ENCODE data around the gene GOLGB1. TPM values are rescaled to one million over a fixed set of nuclear protein-coding genes. Genes with fewer than 3 reads are reported as not detected.

GOLGB1 gene
- total and polyA plus RNA-seq, 2 experiments from 2014 or later: 40.2 to 70.2 TPM

DNA sequence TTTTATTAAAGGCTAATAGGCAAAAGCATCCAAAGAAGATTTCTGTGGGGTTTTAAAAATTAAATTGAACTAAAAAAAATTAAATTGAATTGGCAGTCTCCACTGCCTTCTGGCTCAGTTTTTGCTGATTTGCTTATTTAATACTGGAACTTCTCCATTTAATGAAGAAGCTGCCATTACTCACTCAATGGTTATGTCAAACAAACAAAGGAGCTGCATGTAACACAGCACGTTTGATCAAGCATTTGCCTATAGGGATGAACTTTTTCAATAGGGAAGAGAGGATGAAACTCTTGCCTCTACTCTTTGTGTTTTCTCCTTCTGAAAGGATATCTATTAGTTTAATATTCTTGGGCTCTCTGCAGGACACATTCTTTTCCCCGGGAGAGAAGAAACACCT, 84.1 kb downstream of the GOLGB1 start:
- H3K4me2 ChIP-seq: no peak overlapping the region
- TF ChIP-seq, protein P1, sequence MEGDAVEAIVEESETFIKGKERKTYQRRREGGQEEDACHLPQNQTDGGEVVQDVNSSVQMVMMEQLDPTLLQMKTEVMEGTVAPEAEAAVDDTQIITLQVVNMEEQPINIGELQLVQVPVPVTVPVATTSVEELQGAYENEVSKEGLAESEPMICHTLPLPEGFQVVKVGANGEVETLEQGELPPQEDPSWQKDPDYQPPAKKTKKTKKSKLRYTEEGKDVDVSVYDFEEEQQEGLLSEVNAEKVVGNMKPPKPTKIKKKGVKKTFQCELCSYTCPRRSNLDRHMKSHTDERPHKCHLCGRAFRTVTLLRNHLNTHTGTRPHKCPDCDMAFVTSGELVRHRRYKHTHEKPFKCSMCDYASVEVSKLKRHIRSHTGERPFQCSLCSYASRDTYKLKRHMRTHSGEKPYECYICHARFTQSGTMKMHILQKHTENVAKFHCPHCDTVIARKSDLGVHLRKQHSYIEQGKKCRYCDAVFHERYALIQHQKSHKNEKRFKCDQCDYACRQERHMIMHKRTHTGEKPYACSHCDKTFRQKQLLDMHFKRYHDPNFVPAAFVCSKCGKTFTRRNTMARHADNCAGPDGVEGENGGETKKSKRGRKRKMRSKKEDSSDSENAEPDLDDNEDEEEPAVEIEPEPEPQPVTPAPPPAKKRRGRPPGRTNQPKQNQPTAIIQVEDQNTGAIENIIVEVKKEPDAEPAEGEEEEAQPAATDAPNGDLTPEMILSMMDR (IDR thresholded peaks at IDR 0.05; ENCODE audit: poor library complexity): no peak
- TF ChIP-seq EZH2 (IDR thresholded peaks at IDR 0.05; ENCODE audit: borderline replicate concordance) (no peak), EZH2phosphoT487 (IDR thresholded peaks at IDR 0.05; ENCODE audit: low read depth, severe bottlenecking, unreplicated experiment) (no peak)
- no peaks in the 10 kb centered on the region for H3K9me2 ChIP-seq (replicated peaks; ENCODE audit: insufficient read depth)
- 93% methylated on average over 2 of the region's 2 CpGs for WGBS (ENCODE audit: low lambda C conversion rate, missing lambda C conversion rate)
- H3K79me2 ChIP-seq: no peaks in the 10 kb centered on the region
- no peaks in the 10 kb centered on the region for H3K4me1 ChIP-seq (ENCODE audit: insufficient read depth)
- H3K4me3 ChIP-seq: no peak overlapping the region
- H2AFZ ChIP-seq: no peak overlapping the region
- peaks cover 4% of the 10 kb centered on the region for H3K36me3 ChIP-seq (replicated peaks; ENCODE audit: insufficient read depth, low read depth)
- H3K27me3 ChIP-seq: no peaks in the 10 kb centered on the region
- no peak for DNase-seq (ENCODE audit: low spot score)
- no peaks in the 10 kb centered on the region for H3K9me3 ChIP-seq (ENCODE audit: low read depth)
- no peak overlapping the region for H3K27ac ChIP-seq
- H4K20me1 ChIP-seq (ENCODE audit: insufficient read depth, poor library complexity, severe bottlenecking): no peaks in the 10 kb centered on the region

DNA sequence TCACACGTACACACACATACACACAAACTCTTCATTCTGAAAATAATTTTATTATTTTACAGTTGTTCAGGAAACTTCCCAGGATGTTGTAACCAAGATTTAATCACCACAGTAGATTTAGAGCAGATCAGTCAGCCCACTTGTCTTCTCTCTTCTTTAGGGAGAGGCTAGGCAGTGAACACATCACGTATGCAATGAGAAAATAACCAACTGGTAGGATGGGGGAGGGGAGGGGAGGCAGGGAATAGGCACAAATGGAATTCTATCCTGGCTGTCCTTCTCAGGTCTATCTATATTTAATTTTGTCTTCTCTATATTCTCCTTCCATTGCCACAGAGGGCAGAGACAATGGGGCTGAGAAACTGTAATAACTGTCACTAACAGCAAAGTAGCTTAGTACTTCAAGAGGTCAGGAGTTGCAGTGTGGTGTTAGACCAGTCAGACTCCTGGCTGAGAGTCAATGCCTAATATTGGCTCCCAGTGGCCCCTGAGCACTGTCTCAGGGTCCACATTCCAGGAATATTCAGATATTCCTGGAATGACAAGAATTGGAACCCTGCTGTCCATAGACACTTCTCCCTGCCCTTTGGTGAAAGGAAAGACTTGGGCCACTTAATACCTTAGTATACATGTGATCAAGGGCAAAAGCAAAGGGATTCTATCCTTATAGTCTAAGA, 86.2 kb downstream of the GOLGB1 start:
- no peak overlapping the region for H3K27ac ChIP-seq
- no peak overlapping the region for H2AFZ ChIP-seq
- H3K36me3 ChIP-seq (replicated peaks; ENCODE audit: insufficient read depth, low read depth): peaks cover 4% of the 10 kb centered on the region
- H4K20me1 ChIP-seq (ENCODE audit: insufficient read depth, poor library complexity, severe bottlenecking): no peaks in the 10 kb centered on the region
- H3K4me1 ChIP-seq (ENCODE audit: insufficient read depth): no peaks in the 10 kb centered on the region
- no peaks in the 10 kb centered on the region for H3K79me2 ChIP-seq
- no peaks in the 10 kb centered on the region for H3K9me2 ChIP-seq (replicated peaks; ENCODE audit: insufficient read depth)
- no peak overlapping the region for H3K4me3 ChIP-seq
- DNase-seq (ENCODE audit: low spot score): no peak
- TF ChIP-seq EZH2phosphoT487 (IDR thresholded peaks at IDR 0.05; ENCODE audit: low read depth, severe bottlenecking, unreplicated experiment) (no peak), EZH2 (IDR thresholded peaks at IDR 0.05; ENCODE audit: borderline replicate concordance) (no peak)
- TF ChIP-seq, protein P1 (IDR thresholded peaks at IDR 0.05; ENCODE audit: poor library complexity): no peak
- no peak overlapping the region for H3K4me2 ChIP-seq
- no peaks in the 10 kb centered on the region for H3K9me3 ChIP-seq (ENCODE audit: low read depth)
- WGBS (ENCODE audit: low lambda C conversion rate, missing lambda C conversion rate): 85% methylated on average over 2 of the region's 2 CpGs
- H3K27me3 ChIP-seq: no peaks in the 10 kb centered on the region

DNA sequence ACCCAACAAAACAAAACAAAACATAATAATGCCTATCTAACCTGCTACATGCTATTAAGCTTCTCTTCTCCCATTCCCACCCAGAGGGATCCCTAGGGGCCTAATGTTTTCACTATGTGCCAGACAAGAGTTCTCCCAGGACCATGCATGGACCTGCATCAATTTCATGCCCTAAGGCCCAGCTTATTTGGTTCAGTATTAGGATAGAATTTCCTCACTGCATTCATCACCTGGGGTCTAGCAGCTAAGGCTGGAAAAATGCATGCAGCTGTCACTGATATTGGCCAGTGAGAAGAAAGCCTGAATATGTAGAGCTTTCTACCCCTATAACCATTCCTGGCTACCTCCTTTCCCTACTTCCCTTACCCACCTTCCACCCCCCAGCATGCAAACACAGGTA, 86.8 kb downstream of the GOLGB1 start:
- Histone ChIP-seq H3K27ac (no peak overlapping the region), H3K4me2 (no peak overlapping the region), H3K36me3 (replicated peaks; ENCODE audit: insufficient read depth, low read depth) (peaks cover 4% of the 10 kb centered on the region), H2AFZ (no peak overlapping the region), H3K9me2 (replicated peaks; ENCODE audit: insufficient read depth) (no peaks in the 10 kb centered on the region), H3K4me1 (ENCODE audit: insufficient read depth) (no peaks in the 10 kb centered on the region), H4K20me1 (ENCODE audit: insufficient read depth, poor library complexity, severe bottlenecking) (no peaks in the 10 kb centered on the region), H3K9me3 (ENCODE audit: low read depth) (no peaks in the 10 kb centered on the region), H3K4me3 (no peak overlapping the region), H3K27me3 (no peaks in the 10 kb centered on the region), H3K79me2 (no peaks in the 10 kb centered on the region)
- TF ChIP-seq, protein P1 (IDR thresholded peaks at IDR 0.05; ENCODE audit: poor library complexity): no peak
- TF ChIP-seq EZH2phosphoT487 (IDR thresholded peaks at IDR 0.05; ENCODE audit: low read depth, severe bottlenecking, unreplicated experiment): no peak
- TF ChIP-seq EZH2 (IDR thresholded peaks at IDR 0.05; ENCODE audit: borderline replicate concordance): no peak
- DNase-seq (ENCODE audit: low spot score): no peak
